ENCODE data around the gene VPS11.

DNA sequence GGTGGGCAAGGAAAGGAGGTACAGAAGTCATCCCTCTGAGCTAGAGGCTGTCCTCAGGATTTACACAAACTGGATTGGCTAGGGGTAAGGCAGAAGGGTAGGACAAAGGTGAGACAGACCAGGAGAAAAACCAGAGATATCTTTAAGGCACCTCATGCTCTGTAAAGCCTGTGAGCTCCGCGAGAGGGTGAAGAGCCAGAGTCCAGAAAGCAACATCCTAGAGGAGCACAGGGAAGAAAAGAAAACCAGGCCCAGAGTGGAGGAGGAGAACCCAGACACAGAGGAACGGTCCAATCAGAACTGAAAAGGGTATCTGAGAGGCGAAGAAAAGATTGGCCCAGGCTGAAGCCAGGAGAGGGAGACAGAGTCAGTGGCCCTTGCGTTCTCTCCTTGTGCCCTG is 42.1 kb upstream of the VPS11 start:
- TF ChIP-seq EP300 (conservative IDR thresholded peaks at IDR 0.05; ENCODE audit: poor library complexity, severe bottlenecking) (no peak), EZH2 (IDR thresholded peaks at IDR 0.05; ENCODE audit: borderline replicate concordance, insufficient read depth, low read length, poor library complexity, severe bottlenecking) (no peak)
- TF ChIP-seq, protein P1, sequence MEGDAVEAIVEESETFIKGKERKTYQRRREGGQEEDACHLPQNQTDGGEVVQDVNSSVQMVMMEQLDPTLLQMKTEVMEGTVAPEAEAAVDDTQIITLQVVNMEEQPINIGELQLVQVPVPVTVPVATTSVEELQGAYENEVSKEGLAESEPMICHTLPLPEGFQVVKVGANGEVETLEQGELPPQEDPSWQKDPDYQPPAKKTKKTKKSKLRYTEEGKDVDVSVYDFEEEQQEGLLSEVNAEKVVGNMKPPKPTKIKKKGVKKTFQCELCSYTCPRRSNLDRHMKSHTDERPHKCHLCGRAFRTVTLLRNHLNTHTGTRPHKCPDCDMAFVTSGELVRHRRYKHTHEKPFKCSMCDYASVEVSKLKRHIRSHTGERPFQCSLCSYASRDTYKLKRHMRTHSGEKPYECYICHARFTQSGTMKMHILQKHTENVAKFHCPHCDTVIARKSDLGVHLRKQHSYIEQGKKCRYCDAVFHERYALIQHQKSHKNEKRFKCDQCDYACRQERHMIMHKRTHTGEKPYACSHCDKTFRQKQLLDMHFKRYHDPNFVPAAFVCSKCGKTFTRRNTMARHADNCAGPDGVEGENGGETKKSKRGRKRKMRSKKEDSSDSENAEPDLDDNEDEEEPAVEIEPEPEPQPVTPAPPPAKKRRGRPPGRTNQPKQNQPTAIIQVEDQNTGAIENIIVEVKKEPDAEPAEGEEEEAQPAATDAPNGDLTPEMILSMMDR (IDR thresholded peaks at IDR 0.05; ENCODE audit: poor library complexity, severe bottlenecking), result no peak

All from neural cell (in vitro differentiated cells).